Measurements from ENCODE around the gene KISS1. TPM values are rescaled to one million over a fixed set of nuclear protein-coding genes. Genes with fewer than 3 reads are reported as not detected.

Gene KISS1
- total and polyA plus RNA-seq, 8 donors, result 1.1 to 8.3 (median 1.6) TPM; not detected in 5

DNA sequence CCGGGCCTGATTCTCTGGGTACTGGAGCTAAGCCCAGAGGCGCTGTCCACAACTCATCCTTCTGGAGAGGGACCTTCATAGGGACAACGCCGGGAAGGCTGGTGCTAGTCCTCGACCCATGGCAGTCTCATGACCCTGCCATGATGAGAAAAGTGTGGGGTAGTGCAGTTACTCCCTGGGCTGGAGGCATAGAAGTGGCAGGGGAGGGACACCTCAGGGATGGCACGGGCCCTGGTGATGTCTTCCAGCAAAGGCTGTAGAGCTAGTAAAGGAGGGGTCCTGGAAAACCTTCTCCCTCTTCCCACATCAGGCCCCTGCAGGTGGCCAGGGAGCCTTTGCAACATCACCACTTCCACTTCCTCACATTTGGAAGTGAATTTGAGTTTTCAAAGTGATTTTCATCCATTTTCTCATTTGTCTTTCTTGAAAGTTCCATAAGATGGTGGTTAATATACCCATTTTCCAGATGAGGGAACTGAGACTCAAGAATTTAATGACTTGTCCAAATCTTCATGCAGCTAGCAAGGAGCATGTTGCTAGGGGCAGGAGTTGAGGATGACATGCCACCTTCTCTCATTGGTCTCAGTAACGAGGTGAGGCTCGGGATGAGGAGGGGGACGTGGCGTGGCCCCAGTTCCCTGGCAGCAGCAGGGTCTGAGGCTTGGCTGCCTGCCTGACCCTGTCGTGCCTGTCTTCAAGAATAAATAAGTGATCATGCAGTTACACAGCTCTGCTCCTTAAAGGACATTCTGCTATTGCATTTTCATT, 20.8 kb upstream of the KISS1 start:
- Histone ChIP-seq H3K4me3 (no peak overlapping the region), H3K9me3 (no peaks in the 10 kb centered on the region), H3K27me3 (peaks cover 0 to 11% (median 0%) of the 10 kb centered on the region in 3 donors), H3K27ac (no peak overlapping the region), H3K36me3 (peaks cover 8 to 28% (median 25%) of the 10 kb centered on the region in 4 donors), H3K4me1 (peaks cover 9 to 15% (median 14%) of the 10 kb centered on the region in 4 donors)
- intact Hi-C loops (cut with DNase I; ENCODE audit: low total_unique reads), result no loop called here
- WGBS, 5 donors, result 77 to 84% (median 79%) methylated on average over 7 to 11 of the region's 11 CpGs
- TF ChIP-seq POLR2A (IDR thresholded peaks at IDR 0.05) (no peak), EP300 (IDR thresholded peaks at IDR 0.05) (no peak), POLR2AphosphoS5 (IDR thresholded peaks at IDR 0.05) (no peak)
- TF ChIP-seq, protein P1, sequence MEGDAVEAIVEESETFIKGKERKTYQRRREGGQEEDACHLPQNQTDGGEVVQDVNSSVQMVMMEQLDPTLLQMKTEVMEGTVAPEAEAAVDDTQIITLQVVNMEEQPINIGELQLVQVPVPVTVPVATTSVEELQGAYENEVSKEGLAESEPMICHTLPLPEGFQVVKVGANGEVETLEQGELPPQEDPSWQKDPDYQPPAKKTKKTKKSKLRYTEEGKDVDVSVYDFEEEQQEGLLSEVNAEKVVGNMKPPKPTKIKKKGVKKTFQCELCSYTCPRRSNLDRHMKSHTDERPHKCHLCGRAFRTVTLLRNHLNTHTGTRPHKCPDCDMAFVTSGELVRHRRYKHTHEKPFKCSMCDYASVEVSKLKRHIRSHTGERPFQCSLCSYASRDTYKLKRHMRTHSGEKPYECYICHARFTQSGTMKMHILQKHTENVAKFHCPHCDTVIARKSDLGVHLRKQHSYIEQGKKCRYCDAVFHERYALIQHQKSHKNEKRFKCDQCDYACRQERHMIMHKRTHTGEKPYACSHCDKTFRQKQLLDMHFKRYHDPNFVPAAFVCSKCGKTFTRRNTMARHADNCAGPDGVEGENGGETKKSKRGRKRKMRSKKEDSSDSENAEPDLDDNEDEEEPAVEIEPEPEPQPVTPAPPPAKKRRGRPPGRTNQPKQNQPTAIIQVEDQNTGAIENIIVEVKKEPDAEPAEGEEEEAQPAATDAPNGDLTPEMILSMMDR (IDR thresholded peaks at IDR 0.05), result no peak
- no peak for DNase-seq

DNA sequence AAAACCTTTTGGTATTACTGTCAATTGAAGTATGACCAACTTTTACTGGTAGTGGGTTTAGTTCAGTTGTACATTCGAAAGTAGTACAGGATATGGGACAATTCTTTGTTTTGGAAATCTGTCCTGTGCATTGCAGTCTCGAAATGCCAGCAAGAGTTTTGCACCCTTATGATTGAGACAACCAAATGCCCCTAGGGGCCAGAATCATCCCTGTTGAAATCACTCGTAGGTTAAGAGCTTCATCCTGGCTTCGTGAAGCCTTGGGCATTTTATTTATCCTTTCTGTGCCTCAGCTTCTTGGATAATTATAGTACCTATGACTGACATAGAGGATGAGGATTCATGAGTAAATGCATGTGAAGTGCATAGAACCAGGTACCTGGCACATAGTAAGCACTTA, 19.9 kb upstream of the KISS1 start:
- Histone ChIP-seq H3K4me3 (no peak overlapping the region), H3K9me3 (no peaks in the 10 kb centered on the region), H3K36me3 (peaks cover 0 to 20% (median 17%) of the 10 kb centered on the region in 4 donors), H3K4me1 (peaks cover 9 to 15% (median 14%) of the 10 kb centered on the region in 4 donors), H3K27me3 (peaks cover 0 to 11% (median 0%) of the 10 kb centered on the region in 3 donors), H3K27ac (no peak overlapping the region)
- no peak for TF ChIP-seq POLR2AphosphoS5 (IDR thresholded peaks at IDR 0.05)
- no peak for TF ChIP-seq POLR2A (IDR thresholded peaks at IDR 0.05)
- no peak for TF ChIP-seq EP300 (IDR thresholded peaks at IDR 0.05)
- TF ChIP-seq, protein P1 (IDR thresholded peaks at IDR 0.05), result no peak
- intact Hi-C loops (cut with DNase I; ENCODE audit: low total_unique reads), result no loop called here
- 66 to 81% (median 71%) methylated on average over 4 of the region's 4 CpGs for WGBS, 5 donors
- no peak for DNase-seq

DNA sequence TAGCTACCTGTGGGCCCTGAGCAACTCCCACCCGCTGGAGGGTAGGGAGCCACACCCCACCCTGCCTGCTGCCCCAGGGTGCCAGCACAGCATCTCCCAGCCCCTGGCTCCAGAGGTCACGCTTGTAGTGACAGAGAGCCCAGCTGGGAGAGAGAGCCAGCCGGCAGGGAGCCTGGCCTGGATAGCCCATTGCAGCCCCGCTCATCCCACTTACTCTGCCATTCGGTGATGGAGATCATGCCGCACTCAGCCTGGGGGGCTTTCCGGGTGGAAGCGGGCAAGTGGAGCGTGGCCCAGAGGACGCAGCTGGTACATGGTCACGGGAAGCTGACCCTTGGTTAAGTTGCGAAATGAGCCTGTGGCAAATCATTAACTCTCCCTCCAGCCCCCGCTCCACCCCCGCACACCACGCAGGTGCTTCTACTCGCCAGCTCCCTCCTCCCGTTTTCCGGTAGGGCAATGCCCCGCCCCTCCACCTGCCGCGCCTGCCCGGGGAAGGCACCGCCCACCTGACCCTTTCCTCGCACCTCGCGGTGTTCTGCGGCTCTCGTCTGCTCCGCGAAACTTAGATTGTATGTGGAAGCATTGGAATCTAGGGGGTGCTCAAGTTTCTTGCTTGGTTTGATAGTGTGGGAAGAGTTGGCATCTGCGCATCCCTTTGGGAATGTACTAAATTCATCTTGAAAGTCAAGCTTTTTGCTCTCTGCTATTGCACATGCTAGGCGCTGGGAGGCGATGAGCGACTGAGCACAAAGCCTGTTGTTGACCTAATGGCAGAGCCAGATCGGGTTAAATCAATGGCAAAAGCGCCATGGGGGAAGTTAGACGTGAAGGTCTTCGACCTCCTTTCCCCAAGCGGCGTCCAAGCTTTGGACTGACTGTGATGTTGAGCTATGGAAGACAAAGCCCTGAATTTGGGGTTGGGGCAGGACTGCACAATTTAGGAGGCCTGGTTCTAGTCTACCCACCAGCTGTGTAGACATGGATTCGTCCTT, 17.7 kb upstream of the KISS1 start, which contains the start of gene GOLT1A:
Gene GOLT1A (minus strand): TSS at position 321 of the 995 bp plus-strand sequence. CDS start 82 bp downstream, at position 239.
- H3K27ac ChIP-seq, result peak within 1 kb of the TSS; percentile 16 to 66 (median 47)
- peak within 1 kb of the TSS; percentile 7 to 36 (median 24) for H3K4me3 ChIP-seq
- intact Hi-C loops (cut with DNase I; ENCODE audit: low total_unique reads), result loop anchor here (5.0 kb wide), 1 partner anchor 148 kb away; no protein-coding TSS in a partner anchor
- H3K9me3 ChIP-seq, result no peaks in the 10 kb centered on the region
- 13 to 18% (median 14%) methylated on average over 31 to 41 of the region's 41 CpGs for WGBS, 5 donors
- peak; percentile 91 to 95 for DNase-seq
- TF ChIP-seq EP300 (IDR thresholded peaks at IDR 0.05) (no peak), POLR2AphosphoS5 (IDR thresholded peaks at IDR 0.05) (peak in 2 of 3 donors; percentile 13 to 71), POLR2A (IDR thresholded peaks at IDR 0.05) (no peak)
- TF ChIP-seq, protein P1 (IDR thresholded peaks at IDR 0.05), result peak in 5 of 7 experiments; percentile 35 to 53 (median 51)
- peaks cover 9 to 15% (median 14%) of the 10 kb centered on the region in 4 donors for H3K4me1 ChIP-seq
- no peaks in the 10 kb centered on the region for H3K36me3 ChIP-seq
- H3K27me3 ChIP-seq, result peaks cover 0 to 11% (median 0%) of the 10 kb centered on the region in 3 donors

DNA sequence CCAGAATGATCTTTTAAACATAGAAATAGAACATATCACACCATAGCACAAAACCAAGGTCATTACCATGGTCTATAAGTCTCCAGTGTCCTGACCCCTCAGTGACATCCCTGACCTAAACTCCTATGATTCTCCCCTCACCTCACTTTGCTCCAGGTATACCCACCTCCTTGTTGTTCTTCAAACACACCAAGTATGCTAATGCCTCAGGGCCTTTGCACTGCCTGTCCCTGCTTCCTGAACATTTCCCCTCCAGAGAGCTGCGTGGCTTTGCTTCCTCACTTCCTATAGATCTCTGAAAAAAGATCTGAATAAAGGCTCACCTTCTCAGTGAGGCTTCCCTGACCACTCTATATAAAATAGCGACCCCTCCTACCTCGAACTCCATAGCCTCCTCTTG, 16.4 kb upstream of the KISS1 start:
- intact Hi-C loops (cut with DNase I; ENCODE audit: low total_unique reads), result loop anchor here (5.0 kb wide), 1 partner anchor 150 kb away; no protein-coding TSS in a partner anchor

More for the DNA sequence above, 16.4 kb upstream of the KISS1 start:
- Histone ChIP-seq H3K9me3 (no peaks in the 10 kb centered on the region), H3K36me3 (no peaks in the 10 kb centered on the region), H3K4me1 (peaks cover 9 to 17% (median 15%) of the 10 kb centered on the region in 4 donors), H3K4me3 (no peak overlapping the region), H3K27me3 (peaks cover 0 to 11% (median 0%) of the 10 kb centered on the region in 3 donors), H3K27ac (peak overlapping the region in 1 of 5 donors; percentile 45)
- DNase-seq, result no peak
- 90 to 92% (median 91%) methylated on average over 3 of the region's 3 CpGs for whole genome bisulfite sequencing, 5 donors
- TF ChIP-seq EP300 (IDR thresholded peaks at IDR 0.05) (no peak), POLR2AphosphoS5 (IDR thresholded peaks at IDR 0.05) (no peak)
- TF ChIP-seq, protein P1 (IDR thresholded peaks at IDR 0.05), result no peak

Data from stomach (tissue), 9 donors.